Sciatic nerve (tissue), 2 donors: Measurements from ENCODE around the gene OTULIN. TPM values are rescaled to one million over a fixed set of nuclear protein-coding genes. Genes with fewer than 3 reads are reported as not detected.

Experiments
- ATAC-seq: fragments of 200-7000 bp; cut with Tn5 transposase; one replicate; pipeline ENCODE4 v1.9.1; 2020; ENCODE audit warnings: mild to moderate bottlenecking, moderate library complexity
- DNase-seq: peaks from one replicate; pipeline ENCODE4 v3.0.0-alpha.2; 2020; ENCODE audit warnings: low spot score
- intact Hi-C: fragments of 100-400 bp; cut with DNase I; formaldehyde crosslinking; loops from one replicate; pipeline ENCODE4 v1.14.2; 2022
- total RNA-seq: library from RNA; stranded (reverse); fragmentation: NEBNext Ultra II Directional; extraction: Animal tissue kit (Norgen Biotek cat#: 25700); gene quantifications from one replicate; pipeline ENCODE4 v1.2.1, GENCODE V29; 2021
- donor health status: DM: no; HTN: no; CAD: no.
- donor health status: DM: no; HTN: no; CAD: no.

OTULIN gene
- total RNA-seq, 1 donor from 2014 or later: 34.5 TPM

DNA sequence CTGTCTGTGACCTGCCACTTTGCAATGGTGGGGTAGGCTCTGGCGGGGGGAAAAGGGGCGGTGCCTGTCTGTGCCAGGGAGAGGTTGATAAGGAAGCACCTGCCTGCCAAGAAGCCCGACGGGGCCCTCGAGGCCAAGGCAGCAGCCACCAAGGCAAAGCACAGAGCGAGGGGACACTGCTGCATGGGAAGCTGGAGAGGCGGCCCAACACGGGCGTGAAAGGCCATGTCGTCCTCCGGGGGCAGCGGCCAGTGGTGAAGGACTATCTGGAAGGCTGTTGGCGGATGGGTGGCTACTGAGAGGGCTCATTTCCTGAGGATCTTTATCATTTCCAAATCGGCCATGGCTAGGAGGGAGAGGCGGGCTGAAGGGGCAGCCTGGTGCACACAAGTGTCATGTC, 66.4 kb downstream of the OTULIN start:
- ATAC-seq (no peak), DNase-seq (no peak)
- intact Hi-C loops: no loop called here

DNA sequence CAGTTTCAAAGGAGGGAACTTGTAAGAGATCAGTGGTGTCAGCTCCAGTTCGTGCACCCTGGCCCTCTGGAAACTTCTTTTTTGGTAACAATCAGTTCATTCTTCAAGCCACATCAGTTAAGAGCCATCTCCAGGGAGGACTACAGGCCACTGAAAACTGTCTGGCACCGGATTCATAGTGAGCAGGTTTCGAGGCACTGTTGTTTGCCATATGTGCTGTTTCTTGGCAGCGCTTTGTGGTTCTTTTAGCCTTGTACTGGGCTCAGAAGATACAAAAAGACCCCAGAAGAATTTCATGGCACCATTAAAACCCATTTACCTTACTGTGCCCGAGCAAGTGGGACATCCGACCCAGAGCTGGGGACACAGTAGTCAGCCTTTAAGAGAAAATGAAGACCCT, 68.5 kb downstream of the OTULIN start:
- DNase-seq (no peak), ATAC-seq (no peak)
- intact Hi-C loops: no loop called here

DNA sequence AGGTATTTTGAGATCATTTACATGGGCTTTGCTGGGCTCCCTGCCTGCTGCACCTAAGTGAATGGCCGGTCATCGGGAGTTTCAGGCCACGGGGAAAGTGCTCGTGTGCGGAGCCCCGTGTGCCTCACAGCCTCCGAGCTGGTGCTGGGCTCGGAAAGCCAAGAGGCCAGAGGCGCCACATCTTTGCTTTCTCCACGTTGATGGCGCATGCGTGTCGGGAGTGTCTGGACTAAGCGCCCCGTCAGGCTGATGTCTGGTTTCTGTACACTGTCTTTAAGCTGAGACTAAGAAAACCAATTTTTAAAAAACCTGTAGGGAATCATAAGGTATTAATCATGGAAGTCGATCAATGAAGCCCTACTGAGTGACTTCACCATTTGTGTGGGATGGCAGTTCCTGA, 69.1 kb downstream of the OTULIN start:
- DNase-seq: no peak
- ATAC-seq: no peak
- intact Hi-C loops: no loop called here

DNA sequence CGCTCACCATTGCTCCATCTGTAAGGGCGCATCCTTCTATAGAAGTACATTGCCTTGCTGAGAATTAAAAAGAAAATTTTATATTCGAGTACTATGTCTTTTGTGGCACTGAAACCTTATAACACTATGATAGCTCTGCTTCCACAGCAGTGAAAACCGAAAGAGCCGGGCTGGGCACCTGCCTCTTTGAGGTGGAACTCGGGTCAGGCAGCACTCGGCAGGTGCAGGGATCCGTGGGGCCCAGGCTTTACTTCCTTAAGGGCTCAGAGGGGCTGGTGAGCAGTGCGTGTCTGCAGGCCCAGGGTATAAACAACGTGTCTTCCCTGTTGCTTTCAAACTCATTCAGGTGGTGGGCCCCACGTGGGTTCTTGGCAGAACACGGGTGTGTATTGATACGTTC, 69.9 kb downstream of the OTULIN start:
- intact Hi-C loops: no loop called here
- ATAC-seq: no peak

DNA sequence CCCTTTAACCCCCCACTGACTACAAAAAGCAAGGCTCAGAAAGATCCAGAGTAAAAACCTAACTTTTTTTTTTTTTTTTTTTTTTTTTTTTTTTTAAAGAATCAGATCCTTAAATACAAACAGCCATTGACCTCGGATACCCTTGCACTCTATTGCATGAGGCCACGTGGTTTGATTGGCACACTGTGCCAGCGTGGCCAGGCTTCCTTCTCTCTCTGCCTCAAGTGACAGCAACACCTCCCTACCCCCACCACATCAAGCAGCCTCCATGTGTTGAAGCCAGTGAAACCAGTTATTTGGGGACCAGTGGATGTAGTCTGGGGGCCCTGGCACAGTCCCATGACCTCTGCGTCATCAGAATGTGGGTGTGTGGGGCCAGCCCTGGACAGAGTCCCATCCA, 71.4 kb downstream of the OTULIN start:
- ATAC-seq (peak; percentile 59), DNase-seq (no peak)
- intact Hi-C loops: no loop called here

More for the DNA sequence above, 69.9 kb downstream of the OTULIN start:
- no peak for DNase-seq

DNA sequence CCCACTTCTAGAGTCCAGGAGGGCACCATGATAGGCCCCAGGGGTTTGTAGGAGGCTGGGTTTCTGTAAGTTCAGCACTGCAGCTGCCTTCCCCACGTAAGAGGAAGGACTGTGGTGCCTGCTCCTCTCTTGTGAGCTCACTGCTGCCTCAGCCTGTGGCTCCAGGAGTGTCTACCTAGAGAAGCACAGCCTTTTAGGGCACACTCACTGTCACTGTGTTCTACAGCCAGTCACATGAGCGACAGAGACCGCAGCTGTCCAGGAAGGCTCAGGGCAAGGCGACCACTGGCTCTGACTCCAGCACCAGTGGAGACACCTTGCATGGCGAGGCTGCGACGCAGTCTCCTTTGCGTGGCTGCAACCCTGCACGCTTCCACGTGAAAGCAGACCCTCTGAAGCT, 72.8 kb downstream of the OTULIN start:
- intact Hi-C loops: no loop called here
- ATAC-seq: peak; percentile 18
- no peak for DNase-seq

DNA sequence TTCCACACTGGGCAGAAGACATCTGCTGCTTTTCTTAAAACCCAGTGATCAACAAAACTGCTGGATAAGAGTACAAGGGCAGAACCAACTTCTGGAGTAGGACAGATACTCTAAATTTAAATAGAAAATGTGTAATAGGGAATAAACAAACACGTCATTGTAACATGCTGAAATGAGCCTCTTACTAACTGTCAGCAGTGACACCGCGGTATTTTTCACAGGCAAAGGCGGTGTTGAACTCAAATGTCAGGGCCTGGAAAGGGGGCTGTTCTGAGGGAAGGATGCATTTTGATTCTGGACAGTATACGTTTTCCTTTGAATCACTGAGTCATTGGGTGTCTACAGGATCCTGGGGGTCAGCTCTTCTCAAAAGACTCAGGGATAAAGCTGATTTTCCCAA, 73.5 kb downstream of the OTULIN start:
- no peak for DNase-seq
- no peak for ATAC-seq
- intact Hi-C loops: no loop called here

DNA sequence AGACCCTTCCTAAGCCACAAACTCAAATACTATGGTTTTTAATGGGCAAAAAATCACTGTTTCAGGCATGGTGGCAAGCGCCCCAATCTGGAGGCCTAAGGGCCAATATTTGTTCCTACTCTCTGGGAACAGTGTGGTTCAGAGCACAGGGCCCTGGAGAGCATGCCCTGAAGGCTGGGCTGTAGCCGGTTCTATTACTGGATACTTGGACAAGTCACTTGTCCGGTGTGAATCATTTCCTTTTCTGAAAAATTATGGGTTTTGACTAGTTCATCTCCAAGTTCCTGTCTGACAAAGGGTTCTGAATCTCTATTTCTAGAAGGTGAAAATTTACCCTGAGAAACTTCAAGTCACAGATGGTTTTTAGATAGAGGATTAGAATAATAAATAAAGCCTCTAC, 75.0 kb downstream of the OTULIN start:
- intact Hi-C loops: no loop called here
- DNase-seq: no peak
- ATAC-seq: no peak

DNA sequence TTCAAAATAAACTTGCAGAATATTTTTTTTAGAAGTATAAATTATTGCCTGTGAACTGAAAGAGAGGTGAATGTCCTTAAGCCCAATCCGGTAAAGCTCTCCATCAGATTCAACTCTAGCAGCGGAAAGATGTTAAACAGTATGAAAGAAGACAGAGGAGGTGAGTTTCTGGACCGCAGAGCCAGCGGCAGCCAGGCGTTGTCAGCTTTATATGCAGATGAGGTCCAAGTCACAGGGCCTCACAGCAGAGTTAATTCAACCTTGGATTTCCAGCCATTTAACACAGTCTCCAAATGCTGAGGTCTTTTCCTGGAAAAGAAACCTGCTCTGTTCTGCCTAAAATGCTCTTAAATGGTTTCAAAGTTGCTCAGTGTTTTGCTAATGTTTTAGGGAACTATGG, 75.5 kb downstream of the OTULIN start:
- intact Hi-C loops: no loop called here
- ATAC-seq (no peak), DNase-seq (no peak)

DNA sequence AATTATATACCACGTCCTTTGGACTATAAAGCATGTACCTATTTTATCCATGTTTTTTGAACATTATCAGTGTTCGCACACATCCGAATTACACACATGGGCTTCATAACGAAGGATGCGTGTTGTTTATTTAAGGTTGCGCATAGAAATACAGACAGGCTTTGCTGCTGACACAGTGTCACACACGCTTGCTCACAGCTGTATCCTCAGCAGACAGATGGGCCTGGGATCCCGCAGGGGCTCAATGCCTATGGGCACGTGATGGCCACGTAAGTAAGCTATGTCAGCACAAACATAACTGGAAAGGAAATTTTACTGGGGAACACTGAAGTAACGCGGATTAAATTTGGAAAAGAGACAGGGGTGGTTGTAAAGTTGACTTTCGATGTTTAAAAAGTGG, 76.6 kb downstream of the OTULIN start:
- no peak for DNase-seq
- intact Hi-C loops: no loop called here
- ATAC-seq: no peak

DNA sequence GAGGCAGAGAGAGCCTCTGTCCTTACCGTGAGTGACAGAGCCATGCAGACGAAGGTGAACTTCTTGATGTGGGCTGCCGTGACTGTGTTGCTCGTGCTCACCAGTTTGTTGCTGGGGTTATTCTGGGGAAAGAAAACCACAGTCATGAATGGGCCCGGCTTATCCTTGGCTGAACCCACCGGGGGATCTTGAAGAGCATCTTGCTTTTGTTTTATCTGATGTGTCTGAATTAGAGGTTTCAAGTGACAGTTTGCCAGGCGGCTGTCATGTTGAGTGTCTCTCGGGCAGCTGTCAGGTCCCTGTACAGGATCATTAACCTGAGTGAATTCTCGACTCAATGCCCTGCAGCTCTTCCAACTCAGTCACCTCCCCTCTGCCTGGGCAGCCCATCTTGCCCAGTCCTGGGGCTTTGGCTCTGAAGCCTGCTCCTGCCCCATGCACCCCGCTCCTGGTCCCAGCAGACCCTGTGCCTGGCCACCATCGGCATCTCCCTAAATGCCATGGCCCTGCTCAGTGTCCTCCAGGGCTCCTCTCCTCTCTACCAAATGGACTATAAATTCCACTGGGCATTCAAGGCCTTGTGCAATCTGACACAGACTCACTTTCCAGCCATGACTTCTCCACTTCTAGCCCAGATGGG, 77.4 kb downstream of the OTULIN start:
- DNase-seq (no peak), ATAC-seq (peak; percentile 23)
- intact Hi-C loops: no loop called here

DNA sequence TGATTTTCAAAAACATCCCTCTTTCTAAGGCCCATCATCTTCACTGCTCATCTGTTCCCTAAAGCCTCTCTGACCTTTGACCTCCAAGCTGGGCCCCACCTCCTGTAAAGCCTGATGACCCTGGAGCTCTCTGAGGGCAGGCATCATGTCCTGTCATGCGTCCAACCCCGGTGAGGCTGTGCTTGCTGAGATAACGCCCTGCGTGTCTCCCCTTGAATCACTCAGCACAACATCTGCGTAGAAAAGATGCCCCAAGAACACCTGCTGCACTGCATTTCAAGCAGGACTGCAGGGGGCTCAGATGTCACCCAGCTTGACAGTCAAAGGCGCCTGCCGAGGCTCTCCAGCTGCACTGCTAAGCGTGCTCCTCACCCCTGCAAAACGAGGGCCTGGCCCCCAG, 78.0 kb downstream of the OTULIN start:
- intact Hi-C loops: no loop called here
- no peak for ATAC-seq
- no peak for DNase-seq

DNA sequence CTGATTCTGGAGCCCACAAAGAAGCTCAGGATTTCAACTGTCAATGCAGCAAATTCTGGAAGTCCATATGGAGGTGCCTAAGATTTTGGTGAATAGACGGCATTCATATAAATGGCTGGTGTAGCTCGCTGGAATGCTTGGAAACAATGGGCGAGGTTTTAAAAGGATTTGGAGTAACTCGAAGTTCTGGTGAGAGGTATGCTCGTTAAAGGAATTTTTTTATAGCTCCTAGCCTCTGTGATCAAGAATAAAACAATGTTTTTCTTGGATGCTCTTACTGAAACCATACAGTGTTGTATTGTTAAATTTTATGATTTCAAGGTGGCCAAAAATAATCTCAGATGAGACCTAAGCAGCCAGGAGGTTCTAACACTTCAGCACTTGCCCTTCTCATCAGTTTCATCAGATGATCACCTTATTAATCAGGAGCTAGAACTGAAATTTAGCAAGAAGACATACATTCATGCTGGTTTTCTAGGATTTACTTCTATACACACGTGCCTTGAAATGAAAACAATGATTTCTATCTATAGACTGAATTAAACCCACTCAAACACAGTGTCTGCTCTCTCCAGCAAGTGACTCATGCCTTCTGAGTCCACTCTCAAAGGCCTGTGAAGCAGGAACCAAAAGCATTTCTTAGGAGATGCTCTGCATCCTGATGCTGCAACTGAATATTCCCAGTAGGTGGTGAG, 79.2 kb downstream of the OTULIN start:
- intact Hi-C loops: no loop called here
- peak; percentile 53 for ATAC-seq
- no peak for DNase-seq

DNA sequence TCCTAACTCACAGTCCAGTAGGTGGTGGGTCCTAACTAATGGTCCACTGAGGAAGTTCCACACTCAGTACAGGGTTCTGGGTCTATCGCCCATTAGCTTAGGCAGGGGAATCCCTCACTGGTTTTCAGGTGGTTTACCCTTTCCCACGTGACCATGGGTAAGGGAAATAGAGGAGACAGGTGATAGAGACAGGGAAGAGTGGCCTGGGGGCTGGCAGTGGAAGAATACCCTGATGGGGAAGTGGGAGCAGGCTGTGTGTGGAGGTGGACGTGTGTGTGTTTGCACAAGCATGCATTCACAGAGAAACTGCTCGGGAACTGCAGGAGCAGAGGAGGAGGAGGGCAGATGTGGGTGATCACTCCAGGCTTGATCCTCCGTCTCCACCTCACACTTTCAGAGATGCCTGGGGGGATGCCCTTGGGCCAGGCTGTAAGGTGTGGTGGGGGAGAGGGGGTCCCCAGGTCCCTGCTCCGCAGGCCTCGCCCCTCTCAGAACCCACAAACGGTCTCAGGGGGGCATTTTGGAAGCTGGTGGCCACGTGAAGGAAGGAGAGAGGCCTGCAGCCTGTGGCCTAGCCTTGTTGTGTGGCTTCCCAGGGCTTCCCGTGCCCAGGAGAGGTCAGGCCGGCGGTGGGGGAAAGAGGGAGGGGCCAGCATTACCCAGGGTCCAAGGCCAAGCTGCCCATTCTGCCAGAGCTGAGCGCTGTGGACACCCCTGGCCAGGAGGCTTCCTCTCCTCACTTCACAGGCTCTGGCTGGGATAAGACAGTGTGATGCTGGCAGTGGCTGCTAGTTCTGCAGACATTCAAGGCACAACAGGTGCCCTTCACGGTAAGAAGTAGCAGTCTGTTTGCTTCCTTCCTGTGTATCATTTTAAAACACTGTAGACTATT, 80.0 kb downstream of the OTULIN start:
- intact Hi-C loops: no loop called here
- no peak for DNase-seq

DNA sequence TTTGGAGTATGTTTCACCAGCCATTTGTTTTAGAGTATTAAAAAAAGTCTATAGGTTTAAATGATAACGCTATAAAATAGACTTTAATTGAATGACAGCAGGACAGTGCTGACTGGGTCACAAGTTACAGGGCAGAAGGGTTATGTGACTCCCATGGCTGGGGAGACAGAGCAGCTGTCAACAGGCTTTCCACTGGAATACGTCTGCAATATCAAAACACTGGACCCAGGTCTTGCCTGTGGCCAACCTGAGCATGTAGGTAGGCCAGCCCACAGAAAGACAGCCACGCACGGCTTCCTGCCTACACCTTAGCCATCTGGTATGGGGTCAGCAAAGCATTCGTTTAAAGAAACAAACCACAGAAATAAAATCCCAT, 80.7 kb downstream of the OTULIN start:
- no peak for DNase-seq
- intact Hi-C loops: no loop called here
- no peak for ATAC-seq

More for the DNA sequence above, 80.0 kb downstream of the OTULIN start:
- peak; percentile 31 for ATAC-seq

DNA sequence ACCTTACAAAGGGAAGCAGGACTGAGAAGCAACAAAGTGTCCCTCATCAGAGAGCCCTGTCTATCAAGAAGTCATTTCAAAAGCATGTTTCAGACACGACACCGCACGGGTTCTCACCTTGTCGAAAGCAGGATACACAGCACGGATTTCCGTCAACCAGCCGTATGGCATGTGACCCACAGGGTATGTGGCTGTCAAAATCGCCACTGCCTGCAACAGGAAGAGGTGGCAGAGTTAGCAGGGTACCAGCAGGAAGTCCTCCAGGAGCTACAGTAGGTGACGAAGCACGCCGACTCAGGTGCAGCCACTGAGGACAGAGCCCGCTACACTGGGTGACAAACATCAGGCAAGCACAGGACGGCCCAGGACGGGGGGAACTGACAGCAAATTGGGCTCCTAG, 81.2 kb downstream of the OTULIN start:
- ATAC-seq: no peak
- no peak for DNase-seq
- intact Hi-C loops: no loop called here

DNA sequence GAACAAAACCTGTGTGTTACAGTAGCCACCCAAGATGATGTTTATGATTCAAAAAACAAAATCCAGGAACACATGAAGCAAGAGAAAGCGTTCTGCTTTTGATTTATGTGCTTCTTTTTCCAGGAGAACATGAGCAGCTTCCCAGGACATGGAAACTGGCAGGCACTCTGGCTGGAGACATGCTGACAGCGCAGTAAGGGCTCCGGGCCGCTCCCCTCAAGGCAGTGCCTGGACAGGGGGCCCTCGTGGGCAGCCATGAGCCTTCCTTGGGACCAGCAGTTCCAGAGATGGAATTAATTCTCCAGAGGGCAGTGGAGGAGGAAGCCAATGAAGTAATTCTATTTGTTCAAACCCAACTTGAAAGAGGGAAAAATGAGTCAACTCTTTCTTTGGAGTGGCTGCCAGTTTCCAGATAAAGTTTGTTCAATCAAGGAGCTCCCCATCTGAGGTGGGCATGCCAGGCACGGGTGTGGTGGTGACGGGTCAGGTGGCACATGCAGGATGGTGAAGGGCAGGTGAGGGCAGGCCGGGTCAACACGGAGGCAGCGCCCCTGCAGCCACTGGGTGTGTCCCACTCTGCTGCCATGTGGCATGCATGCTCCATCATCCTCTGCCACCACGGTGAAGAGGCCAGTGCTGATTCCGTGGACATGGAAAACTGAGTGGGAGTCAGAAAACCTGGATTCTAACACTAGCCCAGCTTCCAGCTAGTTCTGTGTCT, 83.8 kb downstream of the OTULIN start:
- intact Hi-C loops: no loop called here
- ATAC-seq: peak; percentile 58
- DNase-seq: no peak
